Right cardiac atrium (tissue), 5 donors: ENCODE measurements around the gene FBXL19. TPM values are rescaled to one million over a fixed set of nuclear protein-coding genes. Genes with fewer than 3 reads are reported as not detected.

Experiments
- microRNA-seq, 2 donors: library from miRNA; unstranded; fragments of <30 nt; microRNA quantifications; one replicate each; pipeline ENCODE4 v1.2.0, GENCODE V29; 2020 to 2021
- polyA plus RNA-seq: library from polyadenylated mRNA; stranded (reverse); fragments of 200-250 nt; gene quantifications from one replicate; pipeline ENCODE4 v1.2.3, GENCODE V29; 2013
- total RNA-seq, 4 donors: library from RNA; stranded (reverse); fragmentation: NEBNext Ultra II Directional; extraction: Animal tissue kit (Norgen Biotek cat#: 25700); gene quantifications; one replicate each; pipeline ENCODE4 v1.2.1, GENCODE V29; 2021
- donor health status: healthy with polysubstance abuse.
- donor health status: DM: no; HTN: yes; CAD: no.
- donor health status: DM: no; HTN: no; CAD: no.
- donor health status: DM: no; HTN: yes; CAD: no; lungs with severe emphysema.
- donor health status: DM: yes; HTN: yes; CAD: no.

The FBXL19 gene
- total and polyA plus RNA-seq, 5 donors, result 5.1 to 8.4 (median 6.9) TPM

Small RNA genes lying within 50 kb of the gene (microRNA-seq; reads per million reads assigned to microRNA genes)
- gene MIR4519, result 0 to 0.84 reads per million in 2 donors
- gene MIR762, result 0 to 0.42 reads per million in 2 donors

Other genes with a start within 250 kb of the FBXL19 start
- 10 to 100 TPM; 43.5 to 61.2 (median 46.4) TPM for gene SRCAP, start 224.4 kb upstream of the FBXL19 start, total RNA-seq
- gene SRCAP, start 224.4 kb upstream of the FBXL19 start, polyA plus RNA-seq, result 27.6 TPM
- 10 to 100 TPM; 17.3 to 22.2 (median 18.7) TPM for gene PHKG2, start 175.1 kb upstream of the FBXL19 start, total RNA-seq
- gene PHKG2, start 175.1 kb upstream of the FBXL19 start, polyA plus RNA-seq, result 23.6 TPM
- gene CFAP119, start 161.5 kb upstream of the FBXL19 start, total RNA-seq, result 1 to 10 TPM in 2 of 4 donors, under 1 TPM in 2; 0.51 to 1.5 (median 0.92) TPM
- gene CFAP119, start 161.5 kb upstream of the FBXL19 start, polyA plus RNA-seq, result 0.95 TPM
- 10 to 100 TPM; 46.6 to 64.9 (median 49.8) TPM for gene RNF40, start 161.2 kb upstream of the FBXL19 start, total RNA-seq
- gene RNF40, start 161.2 kb upstream of the FBXL19 start, polyA plus RNA-seq, result 36.1 TPM
- 10 to 100 TPM; 22.9 to 25.1 (median 24.8) TPM for gene ZNF629, start 136.4 kb upstream of the FBXL19 start, total RNA-seq
- gene ZNF629, start 136.4 kb upstream of the FBXL19 start, polyA plus RNA-seq, result 15.2 TPM
- 10 to 100 TPM; 20.6 to 31.7 (median 26.3) TPM for gene BCL7C, start 29.5 kb upstream of the FBXL19 start, total RNA-seq
- 29.5 TPM for gene BCL7C, start 29.5 kb upstream of the FBXL19 start, polyA plus RNA-seq
- gene CTF1, start 27.0 kb upstream of the FBXL19 start, total RNA-seq, result 1 to 10 TPM; 7.4 to 9.8 (median 9.1) TPM
- 13.1 TPM for gene CTF1, start 27.0 kb upstream of the FBXL19 start, polyA plus RNA-seq
- 10 to 100 TPM; 11.8 to 14.6 (median 13.3) TPM for gene ORAI3, start 25.5 kb downstream of the FBXL19 start, total RNA-seq
- 15.5 TPM for gene ORAI3, start 25.5 kb downstream of the FBXL19 start, polyA plus RNA-seq
- gene SETD1A, start 34.2 kb downstream of the FBXL19 start, total RNA-seq, result 10 to 100 TPM in 3 of 4 donors, 1 to 10 TPM in 1; 9.7 to 11.6 (median 10.2) TPM
- 9.6 TPM for gene SETD1A, start 34.2 kb downstream of the FBXL19 start, polyA plus RNA-seq
- 1 to 10 TPM; 4.1 to 7.4 (median 5.6) TPM for gene HSD3B7, start 61.6 kb downstream of the FBXL19 start, total RNA-seq
- 6.8 TPM for gene HSD3B7, start 61.6 kb downstream of the FBXL19 start, polyA plus RNA-seq
- gene STX1B, start 87.1 kb downstream of the FBXL19 start, total RNA-seq, result 1 to 10 TPM; 1.6 to 2.1 (median 1.8) TPM
- 0.66 TPM for gene STX1B, start 87.1 kb downstream of the FBXL19 start, polyA plus RNA-seq
- 10 to 100 TPM; 39.6 to 51.3 (median 45.0) TPM for gene STX4, start 110.0 kb downstream of the FBXL19 start, total RNA-seq
- 47.3 TPM for gene STX4, start 110.0 kb downstream of the FBXL19 start, polyA plus RNA-seq
- 1 to 10 TPM; 4.6 to 6.6 (median 4.9) TPM for gene ZNF668, start 150.7 kb downstream of the FBXL19 start, total RNA-seq
- gene ZNF668, start 150.7 kb downstream of the FBXL19 start, polyA plus RNA-seq, result 5.7 TPM
- gene ZNF646, start 150.8 kb downstream of the FBXL19 start, total RNA-seq, result 10 to 100 TPM in 1 of 4 donors, 1 to 10 TPM in 3; 7.8 to 10.3 (median 9.3) TPM
- 6.4 TPM for gene ZNF646, start 150.8 kb downstream of the FBXL19 start, polyA plus RNA-seq
- 1 to 10 TPM in 2 of 4 donors, under 1 TPM in 2; 0.36 to 1.5 (median 0.88) TPM for gene PRSS53, start 165.4 kb downstream of the FBXL19 start, total RNA-seq
- gene PRSS53, start 165.4 kb downstream of the FBXL19 start, polyA plus RNA-seq, result 0.79 TPM
- gene VKORC1, start 171.2 kb downstream of the FBXL19 start, total RNA-seq, result 10 to 100 TPM; 40.8 to 56.0 (median 47.1) TPM
- gene VKORC1, start 171.2 kb downstream of the FBXL19 start, polyA plus RNA-seq, result 68.0 TPM
- 10 to 100 TPM; 43.8 to 50.8 (median 48.3) TPM for gene BCKDK, start 184.8 kb downstream of the FBXL19 start, total RNA-seq
- 42.2 TPM for gene BCKDK, start 184.8 kb downstream of the FBXL19 start, polyA plus RNA-seq
- gene KAT8, start 194.1 kb downstream of the FBXL19 start, total RNA-seq, result 10 to 100 TPM; 72.3 to 76.4 (median 75.2) TPM
- gene KAT8, start 194.1 kb downstream of the FBXL19 start, polyA plus RNA-seq, result 77.0 TPM
- under 1 TPM in 2 of 4 donors, not detected in 2; 0.15 to 0.40 TPM for gene PRSS8, start 212.2 kb downstream of the FBXL19 start, total RNA-seq
- 0.41 TPM for gene PRSS8, start 212.2 kb downstream of the FBXL19 start, polyA plus RNA-seq
- 1 to 10 TPM; 1.3 to 2.2 (median 1.8) TPM for gene PRSS36, start 226.5 kb downstream of the FBXL19 start, total RNA-seq
- gene PRSS36, start 226.5 kb downstream of the FBXL19 start, polyA plus RNA-seq, result 1.1 TPM